ENCODE data around the gene GLIPR1L2.

Gene GLIPR1L2

GRCh38 chr12:75390156-75390898, 562 bp upstream of the GLIPR1L2 start:
- no peak for TF ChIP-seq FOXP2 (optimal IDR thresholded peaks at IDR 0.05; ENCODE audit: borderline replicate concordance, extremely low read depth, extremely low read length, insufficient read depth)
- TF ChIP-seq TAF1 (IDR thresholded peaks at IDR 0.05; ENCODE audit: borderline replicate concordance, insufficient read depth, low read length): no peak
- TF ChIP-seq SIN3A (IDR thresholded peaks at IDR 0.05; ENCODE audit: borderline replicate concordance, insufficient read depth, low read length): no peak
- TF ChIP-seq, protein P1, sequence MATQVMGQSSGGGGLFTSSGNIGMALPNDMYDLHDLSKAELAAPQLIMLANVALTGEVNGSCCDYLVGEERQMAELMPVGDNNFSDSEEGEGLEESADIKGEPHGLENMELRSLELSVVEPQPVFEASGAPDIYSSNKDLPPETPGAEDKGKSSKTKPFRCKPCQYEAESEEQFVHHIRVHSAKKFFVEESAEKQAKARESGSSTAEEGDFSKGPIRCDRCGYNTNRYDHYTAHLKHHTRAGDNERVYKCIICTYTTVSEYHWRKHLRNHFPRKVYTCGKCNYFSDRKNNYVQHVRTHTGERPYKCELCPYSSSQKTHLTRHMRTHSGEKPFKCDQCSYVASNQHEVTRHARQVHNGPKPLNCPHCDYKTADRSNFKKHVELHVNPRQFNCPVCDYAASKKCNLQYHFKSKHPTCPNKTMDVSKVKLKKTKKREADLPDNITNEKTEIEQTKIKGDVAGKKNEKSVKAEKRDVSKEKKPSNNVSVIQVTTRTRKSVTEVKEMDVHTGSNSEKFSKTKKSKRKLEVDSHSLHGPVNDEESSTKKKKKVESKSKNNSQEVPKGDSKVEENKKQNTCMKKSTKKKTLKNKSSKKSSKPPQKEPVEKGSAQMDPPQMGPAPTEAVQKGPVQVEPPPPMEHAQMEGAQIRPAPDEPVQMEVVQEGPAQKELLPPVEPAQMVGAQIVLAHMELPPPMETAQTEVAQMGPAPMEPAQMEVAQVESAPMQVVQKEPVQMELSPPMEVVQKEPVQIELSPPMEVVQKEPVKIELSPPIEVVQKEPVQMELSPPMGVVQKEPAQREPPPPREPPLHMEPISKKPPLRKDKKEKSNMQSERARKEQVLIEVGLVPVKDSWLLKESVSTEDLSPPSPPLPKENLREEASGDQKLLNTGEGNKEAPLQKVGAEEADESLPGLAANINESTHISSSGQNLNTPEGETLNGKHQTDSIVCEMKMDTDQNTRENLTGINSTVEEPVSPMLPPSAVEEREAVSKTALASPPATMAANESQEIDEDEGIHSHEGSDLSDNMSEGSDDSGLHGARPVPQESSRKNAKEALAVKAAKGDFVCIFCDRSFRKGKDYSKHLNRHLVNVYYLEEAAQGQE (IDR thresholded peaks at IDR 0.05; ENCODE audit: insufficient read depth in 1 of 2, low read depth in 2 of 2, low read length in 2 of 2): no peak
- TF ChIP-seq POLR2AphosphoS5 (IDR thresholded peaks at IDR 0.05; ENCODE audit: low read depth, low read length): no peak

DNA sequence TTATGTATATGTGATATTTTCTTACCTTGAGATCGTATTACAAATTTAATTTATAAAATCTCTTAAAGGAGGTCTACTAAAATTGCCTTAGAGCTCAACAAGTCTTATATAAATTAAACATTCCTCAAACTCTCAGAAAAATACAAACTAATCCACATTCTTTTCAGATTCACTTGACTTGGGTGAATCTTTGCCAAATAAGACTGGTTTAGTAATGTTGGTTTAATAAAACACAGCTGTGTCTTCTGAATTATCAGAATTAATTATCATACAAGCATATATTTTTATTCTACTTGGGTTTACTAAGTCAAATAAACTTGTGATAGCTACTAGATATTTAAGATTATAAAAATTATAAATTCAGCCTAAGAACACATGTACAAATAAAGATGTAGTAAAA, 13.3 kb downstream of the GLIPR1L2 start:
- TF ChIP-seq SIN3A (IDR thresholded peaks at IDR 0.05; ENCODE audit: borderline replicate concordance, insufficient read depth, low read length) (no peak), FOXP2 (optimal IDR thresholded peaks at IDR 0.05; ENCODE audit: borderline replicate concordance, extremely low read depth, extremely low read length, insufficient read depth) (no peak), POLR2AphosphoS5 (IDR thresholded peaks at IDR 0.05; ENCODE audit: low read depth, low read length) (no peak), TAF1 (IDR thresholded peaks at IDR 0.05; ENCODE audit: borderline replicate concordance, insufficient read depth, low read length) (no peak)
- TF ChIP-seq, protein P1 (IDR thresholded peaks at IDR 0.05; ENCODE audit: insufficient read depth in 1 of 2, low read depth in 2 of 2, low read length in 2 of 2): no peak

- TF ChIP-seq SIN3A (IDR thresholded peaks at IDR 0.05; ENCODE audit: borderline replicate concordance, insufficient read depth, low read length): no peak
- no peak for TF ChIP-seq FOXP2 (optimal IDR thresholded peaks at IDR 0.05; ENCODE audit: borderline replicate concordance, extremely low read depth, extremely low read length, insufficient read depth)
- no peak for TF ChIP-seq TAF1 (IDR thresholded peaks at IDR 0.05; ENCODE audit: borderline replicate concordance, insufficient read depth, low read length)
- no peak for TF ChIP-seq POLR2AphosphoS5 (IDR thresholded peaks at IDR 0.05; ENCODE audit: low read depth, low read length)
- TF ChIP-seq, protein P1 (IDR thresholded peaks at IDR 0.05; ENCODE audit: insufficient read depth in 1 of 2, low read depth in 2 of 2, low read length in 2 of 2): no peak
Measured at GRCh38 chr12:75407683-75408082, 16.8 kb downstream of the GLIPR1L2 start.

GRCh38 chr12:75409830-75410229, 18.9 kb downstream of the GLIPR1L2 start:
- no peak for TF ChIP-seq POLR2AphosphoS5 (IDR thresholded peaks at IDR 0.05; ENCODE audit: low read depth, low read length)
- no peak for TF ChIP-seq SIN3A (IDR thresholded peaks at IDR 0.05; ENCODE audit: borderline replicate concordance, insufficient read depth, low read length)
- TF ChIP-seq FOXP2 (optimal IDR thresholded peaks at IDR 0.05; ENCODE audit: borderline replicate concordance, extremely low read depth, extremely low read length, insufficient read depth): no peak
- TF ChIP-seq TAF1 (IDR thresholded peaks at IDR 0.05; ENCODE audit: borderline replicate concordance, insufficient read depth, low read length): no peak
- TF ChIP-seq, protein P1 (IDR thresholded peaks at IDR 0.05; ENCODE audit: insufficient read depth in 1 of 2, low read depth in 2 of 2, low read length in 2 of 2): no peak
